ENCODE results near the gene SUV39H2.

DNA sequence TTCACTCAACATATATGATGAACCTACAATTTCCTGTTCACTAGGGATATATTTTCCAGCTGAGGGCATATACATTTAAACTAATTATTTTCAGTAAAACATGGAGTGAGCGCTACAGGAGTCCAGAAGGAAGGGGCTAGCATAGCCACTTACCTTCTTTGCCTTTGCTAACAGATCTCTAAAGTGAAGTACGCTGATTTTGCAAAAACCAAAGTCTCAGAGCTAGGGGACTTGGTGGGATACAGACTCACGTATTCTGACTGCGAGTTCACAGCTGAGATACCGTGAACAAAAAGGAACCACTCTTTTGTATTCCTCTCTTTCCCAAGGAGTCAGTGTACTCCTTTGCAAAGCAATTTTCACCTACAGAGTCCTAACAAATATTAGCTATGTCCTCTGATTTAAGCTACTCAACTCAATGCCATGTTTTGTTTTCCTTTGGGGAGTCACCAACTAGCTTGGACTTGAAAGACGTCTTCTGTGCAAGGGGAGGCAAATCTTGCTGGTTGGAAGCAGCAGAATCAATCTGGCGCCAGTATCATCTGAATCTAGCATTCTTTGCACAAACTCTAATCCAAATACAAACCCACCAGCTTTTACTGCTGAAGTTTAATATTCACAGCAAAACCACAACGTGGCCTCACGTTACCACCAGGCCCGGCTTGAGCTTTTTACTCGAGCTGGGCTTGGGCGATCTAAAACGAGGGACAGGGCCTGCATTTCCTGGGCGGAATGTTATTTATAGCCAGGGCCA is 41.5 kb upstream of the SUV39H2 start:
- TF ChIP-seq HDGF (IDR thresholded peaks at IDR 0.05; ENCODE audit: borderline replicate concordance) = no peak
- TF ChIP-seq, protein P1, sequence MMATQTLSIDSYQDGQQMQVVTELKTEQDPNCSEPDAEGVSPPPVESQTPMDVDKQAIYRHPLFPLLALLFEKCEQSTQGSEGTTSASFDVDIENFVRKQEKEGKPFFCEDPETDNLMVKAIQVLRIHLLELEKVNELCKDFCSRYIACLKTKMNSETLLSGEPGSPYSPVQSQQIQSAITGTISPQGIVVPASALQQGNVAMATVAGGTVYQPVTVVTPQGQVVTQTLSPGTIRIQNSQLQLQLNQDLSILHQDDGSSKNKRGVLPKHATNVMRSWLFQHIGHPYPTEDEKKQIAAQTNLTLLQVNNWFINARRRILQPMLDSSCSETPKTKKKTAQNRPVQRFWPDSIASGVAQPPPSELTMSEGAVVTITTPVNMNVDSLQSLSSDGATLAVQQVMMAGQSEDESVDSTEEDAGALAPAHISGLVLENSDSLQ (IDR thresholded peaks at IDR 0.05) = no peak
- no peak for TF ChIP-seq SP1 (IDR thresholded peaks at IDR 0.05)
- TF ChIP-seq BHLHE40 (IDR thresholded peaks at IDR 0.05; ENCODE audit: borderline replicate concordance) = no peak
- TF ChIP-seq SUZ12 (IDR thresholded peaks at IDR 0.05) = no peak
- no peak for TF ChIP-seq ARNT (IDR thresholded peaks at IDR 0.05)
- no peak for TF ChIP-seq FOXM1 (IDR thresholded peaks at IDR 0.05; ENCODE audit: borderline replicate concordance)
- TF ChIP-seq FOXA1 (IDR thresholded peaks at IDR 0.05) = no peak
